HG03565 (cell line): ENCODE measurements around the gene KLK2.
"Not testable (repeated sequence)": the region's sequence is repeated elsewhere in the genome, so short reads cannot be mapped to it uniquely, and the experiment has no call there.

Source experiments
- ATAC-seq: cut with Tn5 transposase; IDR thresholded peaks from one replicate; pipeline ENCODE4 v1.9.1; 2021; ENCODE audit warnings: mild to moderate bottlenecking, moderate library complexity; ENCODE audit not compliant: unreplicated experiment

KLK2 gene

DNA sequence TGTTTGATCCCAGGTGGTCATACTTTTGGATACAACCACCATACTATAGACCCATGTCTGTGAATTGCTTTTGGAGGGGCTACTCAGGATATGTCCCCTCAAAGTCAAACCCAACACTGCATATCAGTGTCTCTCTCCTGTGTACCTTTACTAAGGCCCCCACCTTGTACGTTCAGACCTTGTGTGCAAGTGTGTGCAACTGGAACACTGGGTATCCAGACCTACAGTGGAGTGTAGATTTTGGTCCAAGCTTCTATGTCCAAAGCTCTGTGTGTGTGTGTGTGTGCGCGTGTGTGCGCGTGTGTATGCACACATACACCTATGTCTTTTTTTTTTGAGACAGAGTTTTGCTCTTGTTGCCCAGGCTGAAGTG lies 18.0 kb downstream of the KLK2 start:
- no peak for ATAC-seq

DNA sequence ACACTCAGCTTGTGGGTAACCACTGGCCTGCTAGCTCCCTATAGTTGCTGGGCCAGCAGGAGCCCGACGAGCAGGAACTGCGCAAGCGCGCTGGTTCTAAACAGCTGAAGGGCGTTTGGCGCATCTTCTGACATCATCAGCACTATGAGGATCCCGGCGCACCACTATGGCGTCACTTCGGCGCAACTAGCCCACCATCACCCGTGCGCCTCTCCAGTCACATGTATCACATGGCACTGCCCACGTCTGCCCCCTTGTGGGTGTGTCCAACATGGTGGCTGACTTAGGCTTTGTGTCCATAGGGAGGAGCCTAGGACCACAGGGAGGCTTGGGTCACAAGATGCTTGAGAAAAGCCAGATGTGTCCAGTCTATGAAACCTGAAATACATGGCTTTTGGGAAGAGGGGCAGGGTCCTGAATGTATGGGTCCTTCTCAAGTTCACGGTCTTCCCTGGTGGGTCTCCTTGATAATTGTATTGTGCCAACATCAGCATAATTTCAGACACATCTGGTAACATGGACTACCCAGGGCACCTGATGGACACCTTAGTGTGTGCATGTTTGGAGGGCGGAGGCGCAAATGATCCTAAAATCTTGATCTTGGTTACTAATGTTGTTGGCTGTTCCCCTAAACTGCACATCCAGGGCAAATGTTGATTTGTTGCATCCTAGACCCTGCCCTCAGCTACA lies 20.0 kb downstream of the KLK2 start:
- ATAC-seq: no peak

DNA sequence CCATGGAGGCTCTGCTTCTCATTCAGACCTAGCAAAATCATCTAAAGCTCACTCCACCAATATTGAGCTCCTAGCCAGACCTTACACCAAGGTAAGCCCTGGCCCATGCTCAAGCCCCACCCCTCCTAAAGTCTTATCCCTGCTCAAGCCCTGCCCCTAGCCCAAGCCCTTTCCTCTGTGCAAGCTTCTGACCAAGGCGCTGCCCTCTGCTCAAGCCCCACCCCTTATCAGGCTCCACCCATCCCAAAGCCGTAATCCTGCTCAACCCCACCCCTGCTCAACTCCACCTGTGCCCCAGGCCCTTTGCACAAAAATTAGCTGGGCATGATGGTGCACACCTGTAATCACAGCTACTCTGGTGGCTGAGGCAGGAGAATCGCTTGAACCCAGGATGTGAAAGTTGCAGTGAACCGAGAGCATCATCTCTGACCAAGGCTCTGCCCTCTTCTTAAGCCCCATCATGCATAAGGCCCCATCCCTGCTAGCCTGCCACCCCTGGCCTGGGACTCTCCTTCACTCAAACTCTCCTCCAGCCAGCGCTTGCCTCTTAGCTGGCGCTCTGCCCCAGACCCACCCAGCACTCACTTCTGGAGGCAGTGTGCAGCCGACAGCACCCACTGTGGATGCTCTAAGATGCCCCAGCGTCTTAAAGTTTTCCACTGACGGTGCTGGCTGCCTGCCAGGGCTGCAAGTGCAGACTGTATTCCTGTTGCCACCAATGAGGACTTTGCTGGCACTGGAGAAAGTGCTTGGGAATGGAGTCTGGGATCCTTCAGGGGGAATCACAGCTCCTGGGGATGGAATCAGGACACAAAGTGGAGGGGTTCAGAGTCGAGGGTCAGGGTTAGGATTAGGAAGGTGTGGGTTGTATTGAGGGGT lies 21.5 kb downstream of the KLK2 start:
- ATAC-seq: no peak

GRCh38 chr19:50896089-50896590 lies 22.9 kb downstream of the KLK2 start:
- not testable (repeated sequence) for ATAC-seq

- peak; percentile 90 for ATAC-seq
Observed at GRCh38 chr19:50896591-50897190, 23.5 kb downstream of the KLK2 start.

DNA sequence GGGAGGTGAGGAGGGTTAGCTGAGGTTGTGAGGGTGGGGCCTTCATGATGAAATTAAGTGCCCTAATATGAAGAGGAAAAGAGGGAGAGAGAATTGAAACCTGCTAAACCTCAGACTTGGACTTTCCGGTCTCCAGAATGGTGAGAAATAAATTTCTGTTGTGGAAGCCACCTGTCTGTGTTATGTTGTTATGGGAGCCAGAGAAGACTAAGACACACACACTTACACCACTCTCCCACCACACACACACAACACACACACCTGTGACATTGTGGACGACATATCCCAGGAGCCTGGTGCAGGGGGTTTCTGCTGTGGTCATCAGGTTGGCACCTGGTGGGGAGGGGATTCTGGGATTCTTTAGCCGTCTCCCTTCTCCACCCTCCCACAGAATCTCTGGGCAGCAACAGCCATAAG lies 24.0 kb downstream of the KLK2 start:
- peak; percentile 13 for ATAC-seq

- ATAC-seq: no peak
Observed at GRCh38 chr19:50897612-50898011, 24.4 kb downstream of the KLK2 start.

GRCh38 chr19:50898018-50898417 lies 24.8 kb downstream of the KLK2 start:
- ATAC-seq: no peak

- no peak for ATAC-seq
Observed at GRCh38 chr19:50899569-50899968, 26.3 kb downstream of the KLK2 start.

GRCh38 chr19:50902640-50903039 lies 29.4 kb downstream of the KLK2 start:
- no peak for ATAC-seq

DNA sequence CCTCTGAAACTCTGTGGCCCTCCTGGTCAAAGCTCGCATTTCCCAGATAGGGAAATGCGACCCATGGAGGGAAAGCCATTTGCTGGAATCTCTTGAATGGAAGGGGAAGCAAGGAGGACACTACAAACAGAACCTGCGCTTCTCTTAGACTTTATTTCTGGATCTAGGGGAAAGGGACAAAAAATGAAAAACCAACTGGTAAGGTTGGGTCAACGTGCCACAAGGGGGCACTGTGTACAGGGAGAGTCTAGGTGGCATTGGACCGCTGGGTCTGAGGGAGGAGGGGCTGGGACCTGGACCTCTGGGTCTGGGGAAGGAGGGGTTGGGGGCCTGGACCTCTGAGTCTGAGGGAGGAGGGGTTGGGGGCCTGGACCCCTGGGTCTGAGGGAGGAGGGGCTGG lies 33.0 kb downstream of the KLK2 start:
- ATAC-seq: no peak

- no peak for ATAC-seq
Observed at GRCh38 chr19:50908336-50908735, 35.1 kb downstream of the KLK2 start.

GRCh38 chr19:50909240-50910070 lies 36.2 kb downstream of the KLK2 start:
- ATAC-seq: peak; percentile 63

- no peak for ATAC-seq
Observed at GRCh38 chr19:50910722-50911121, 37.5 kb downstream of the KLK2 start.

DNA sequence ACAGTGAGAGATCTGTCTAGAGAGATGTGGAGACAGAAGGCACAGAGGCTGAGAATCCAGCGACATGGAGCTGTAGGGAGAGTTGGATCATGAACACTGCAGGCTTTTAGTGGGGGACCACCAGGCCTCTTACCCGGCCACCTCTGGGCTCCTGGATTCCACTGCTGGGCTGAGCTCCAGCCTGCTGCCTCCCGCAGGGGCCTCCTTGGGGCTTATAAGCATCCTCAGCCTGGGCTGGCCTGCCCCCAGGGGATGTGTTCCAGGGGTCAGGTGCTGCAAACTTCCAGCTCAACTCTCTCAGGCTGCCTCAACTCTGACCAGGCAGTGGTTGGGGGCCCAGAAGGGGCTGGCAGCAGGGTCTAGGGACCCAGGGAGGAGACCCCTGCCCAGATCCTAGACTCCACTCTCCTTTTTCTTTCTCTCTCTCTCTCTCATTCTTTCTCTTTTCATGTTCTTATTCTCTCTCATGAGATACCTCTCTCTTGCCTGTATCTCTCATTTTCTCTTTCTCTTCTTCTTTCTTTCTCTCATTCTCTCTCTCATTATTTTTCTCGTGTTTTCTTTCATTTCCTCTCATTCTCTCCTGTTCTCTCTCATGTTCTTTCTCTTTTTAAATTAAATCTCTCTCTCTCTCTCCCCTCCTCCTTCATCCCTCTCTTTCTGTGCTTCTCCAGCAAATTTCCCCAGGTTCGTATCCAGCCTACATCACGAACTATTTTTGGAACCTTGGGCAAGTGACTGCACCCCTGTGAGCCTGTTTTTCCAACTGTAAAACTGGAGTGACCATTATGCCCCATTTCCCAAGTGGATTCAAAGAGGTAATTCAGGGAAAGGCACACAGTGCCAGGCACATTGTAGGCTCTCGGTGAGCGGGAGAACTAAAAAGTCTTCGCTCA lies 38.2 kb downstream of the KLK2 start, which contains the start of gene KLK4:
Gene KLK4 (minus strand): TSS at position 190 of the 896 bp plus-strand sequence. CDS start 657 bp downstream, outside the sequence.
- ATAC-seq: no peak

DNA sequence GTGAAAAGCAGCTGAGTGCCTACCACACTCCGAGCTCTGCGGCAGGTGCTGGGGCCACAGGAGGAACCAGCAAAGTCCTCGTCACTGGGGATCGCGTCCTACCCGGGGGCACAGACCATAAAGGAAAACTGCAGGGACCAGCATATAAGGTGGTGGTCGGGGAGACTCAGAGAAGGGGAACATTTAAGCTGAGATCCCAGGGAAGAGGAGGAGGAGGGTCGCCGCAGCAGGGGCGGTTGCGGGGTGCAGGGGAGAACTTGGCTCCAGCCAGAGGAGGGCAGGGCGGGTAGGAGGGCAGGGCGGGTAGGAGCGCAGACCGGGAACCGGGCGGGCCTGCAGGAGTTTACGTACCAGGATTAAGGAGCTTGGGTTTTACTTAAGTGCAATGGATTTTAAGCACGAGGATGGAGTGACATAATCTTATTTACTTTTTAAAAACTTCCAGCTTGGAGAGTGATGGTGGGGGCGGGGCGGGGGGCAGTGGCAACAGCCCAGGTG lies 38.9 kb downstream of the KLK2 start:
- no peak for ATAC-seq

DNA sequence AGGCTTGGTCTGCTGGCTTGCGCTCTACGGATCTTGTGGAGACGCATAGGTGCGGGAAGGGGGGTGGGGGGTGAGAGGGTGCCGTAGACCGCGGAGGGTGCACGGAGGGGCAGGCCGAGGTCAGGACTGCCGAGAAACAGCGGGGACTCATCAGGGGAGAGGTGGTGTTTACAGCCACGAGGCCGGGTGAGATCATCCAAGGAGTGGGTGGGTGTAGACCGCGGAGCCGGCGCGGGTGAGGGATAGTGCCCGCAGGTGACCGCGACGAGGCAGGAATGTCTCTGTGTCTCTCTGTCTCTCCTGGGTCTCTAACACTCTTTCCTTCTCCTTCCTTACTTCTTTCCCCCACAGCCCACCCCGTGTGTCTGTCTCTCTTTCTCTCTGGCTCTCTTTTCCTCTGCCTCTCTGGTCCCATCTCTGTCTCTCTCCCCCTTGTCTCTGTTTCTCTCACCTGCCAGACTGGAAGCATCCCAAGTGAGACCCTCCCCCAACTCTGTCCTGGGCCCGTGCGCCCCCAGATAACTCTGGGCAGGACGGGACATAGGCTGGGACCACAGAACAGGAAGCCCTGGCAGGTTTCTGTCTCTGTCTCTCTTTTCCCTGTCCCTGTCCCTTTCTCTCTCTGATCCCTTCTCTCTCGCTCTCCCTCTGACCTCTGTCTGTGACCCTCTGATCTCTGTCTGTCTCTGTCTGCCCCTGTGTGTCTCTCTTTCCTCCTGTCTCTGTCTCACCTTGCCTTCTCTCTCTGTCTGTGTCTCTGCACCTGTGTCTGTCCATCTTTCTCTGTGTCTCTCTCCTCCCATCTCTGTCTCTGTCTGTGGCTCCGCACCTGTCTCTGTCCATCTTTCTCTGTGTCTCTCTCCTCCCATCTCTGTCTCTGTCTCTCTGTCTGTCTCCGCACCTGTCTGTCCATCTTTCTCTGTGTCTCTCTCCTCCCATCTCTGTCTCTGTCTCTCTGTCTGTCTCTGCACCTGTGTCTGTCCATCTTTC lies 39.8 kb downstream of the KLK2 start:
- ATAC-seq: no peak

DNA sequence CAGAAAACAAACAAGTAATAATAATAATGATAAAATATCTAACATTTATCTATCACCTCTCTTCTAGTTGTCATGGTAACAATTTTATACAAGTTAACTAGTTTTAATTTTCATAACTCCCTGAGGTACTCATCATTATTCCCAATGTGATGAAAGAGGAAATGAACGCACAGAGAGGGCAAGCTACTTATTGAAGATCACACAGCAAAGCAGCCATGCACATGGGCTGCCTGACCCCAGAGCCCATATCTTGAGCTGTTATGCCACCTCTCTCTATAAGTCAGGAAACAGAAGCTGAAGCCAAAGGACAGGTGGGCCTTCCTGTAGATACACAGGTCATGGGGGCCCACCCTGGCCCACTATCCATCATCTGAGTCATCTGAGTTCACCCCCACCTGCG lies 42.8 kb downstream of the KLK2 start:
- no peak for ATAC-seq
